B cell (primary cell): ENCODE data around the gene OR10H1. TPM values are rescaled to one million over a fixed set of nuclear protein-coding genes. Genes with fewer than 3 reads are reported as not detected.

ENCODE experiments used
- ATAC-seq: fragments of 200-7000 bp; cut with Tn5 transposase; one replicate; pipeline ENCODE4 v1.10.0; 2021; ENCODE audit warnings: low read depth, mild to moderate bottlenecking, moderate number of reproducible peaks, moderate library complexity
- CTCF ChIA-PET: fragments of 350-600 bp; sonication (Branson Sonifier 250); formaldehyde crosslinking; loops from one replicate; lab custom pipeline; 2021; ENCODE audit warnings: antibody characterized with exemption, inconsistent platforms; lab: Charles Lee
- POLR2A ChIA-PET: fragments of 350-600 bp; sonication (Branson Sonifier 250); formaldehyde crosslinking; loops from one replicate; lab custom pipeline; 2021; ENCODE audit warnings: antibody characterized with exemption; lab: Charles Lee
- DNase-seq: peaks from one replicate; pipeline ENCODE4 v3.0.0; 2013
- H2AFZ ChIP-seq: 2 replicates; pipeline ENCODE4 v1.6.1; 2012; ENCODE audit warnings: mild to moderate bottlenecking, low read depth, low read length; ENCODE audit not compliant: insufficient read depth, poor library complexity, severe bottlenecking
- H3K27ac ChIP-seq, 2 donors: 1 replicate in 1 of 2; 2 replicates in 1 of 2; pipeline ENCODE4 v1.5.1; 2012 to 2013; ENCODE audit warnings: low read length in 2 of 2, mild to moderate bottlenecking in 2 of 2, moderate library complexity in 1 of 2
- H3K27me3 ChIP-seq, 4 experiments: fragments of 200-600 bp in 1 of 4; sonication (generic) in 1 of 4; replicated peaks in 1 of 4; 1 replicate in 2 of 4; 2 replicates in 2 of 4; pipeline versions ENCODE4 v1.6.1 to v1.7.0; 2013 to 2016; ENCODE audit warnings: low read length in 3 of 4, mild to moderate bottlenecking in 2 of 4, mixed read lengths in 1 of 4, moderate library complexity in 1 of 4; ENCODE audit not compliant: insufficient read depth in 4 of 4, control insufficient read depth in 3 of 4; ENCODE audit errors: control extremely low read depth in 1 of 4
- H3K36me3 ChIP-seq, 2 experiments: replicated peaks in 1 of 2; 1 replicate in 1 of 2; 2 replicates in 1 of 2; pipeline versions ENCODE4 v1.6.1 to v1.7.1; 2013; ENCODE audit warnings: low read length in 1 of 2; ENCODE audit not compliant: insufficient read depth in 2 of 2, control insufficient read depth in 1 of 2; ENCODE audit errors: control extremely low read depth in 1 of 2, extremely low read depth in 1 of 2
- H3K4me1 ChIP-seq, 2 donors: fragments of 200-600 bp in 1 of 2; sonication (generic) in 1 of 2; 1 replicate in 1 of 2; 2 replicates in 1 of 2; pipeline versions ENCODE4 v1.5.1 to v1.6.1; 2013 to 2017; ENCODE audit warnings: low read length in 2 of 2; ENCODE audit not compliant: control insufficient read depth in 2 of 2, insufficient read depth in 2 of 2
- H3K4me2 ChIP-seq: replicated peaks from 2 replicates; pipeline ENCODE3; 2012; ENCODE audit warnings: mild to moderate bottlenecking, low read depth, low read length; ENCODE audit not compliant: poor library complexity, severe bottlenecking
- H3K4me3 ChIP-seq, 5 experiments: fragments of 200-600 bp in 1 of 5; sonication (generic) in 1 of 5; 1 replicate in 3 of 5; 2 replicates in 2 of 5; pipeline versions ENCODE4 v1.5.1 to v1.7.0; 2011 to 2016; ENCODE audit warnings: low read length in 4 of 5, mild to moderate bottlenecking in 4 of 5, low read depth in 2 of 5, control low read depth in 1 of 5, moderate library complexity in 1 of 5; ENCODE audit not compliant: insufficient read depth in 1 of 5; ENCODE audit errors: control extremely low read depth in 1 of 5, extremely low read depth in 1 of 5
- H3K79me2 ChIP-seq: fragments of 200-600 bp; sonication (generic); one replicate; pipeline ENCODE4 v1.6.0; 2016; ENCODE audit warnings: low read length; ENCODE audit not compliant: control insufficient read depth, insufficient read depth
- H3K9ac ChIP-seq: fragments of 200-600 bp; sonication (generic); 2 replicates; pipeline ENCODE4 v1.6.1; 2017; ENCODE audit warnings: mild to moderate bottlenecking, low read length, moderate library complexity
- H3K9me3 ChIP-seq, 3 donors: one replicate each; pipeline versions ENCODE4 v1.6.1 to v1.7.1; 2013; ENCODE audit warnings: low read length in 2 of 3; ENCODE audit not compliant: control insufficient read depth in 2 of 3, insufficient read depth in 1 of 3; ENCODE audit errors: control extremely low read depth in 1 of 3
- H4K20me1 ChIP-seq: 2 replicates; pipeline ENCODE4 v1.6.0; 2012; ENCODE audit warnings: mild to moderate bottlenecking, low read length; ENCODE audit not compliant: insufficient read depth, control insufficient read depth, poor library complexity, severe bottlenecking
- H3K27ac Mint-ChIP-seq: one replicate; pipeline ENCODE4 v1.8.0; 2021; ENCODE audit warnings: mixed read lengths
- H3K27me3 Mint-ChIP-seq: one replicate; pipeline ENCODE4 v1.8.0; 2021; ENCODE audit warnings: mixed read lengths
- H3K4me1 Mint-ChIP-seq: one replicate; pipeline ENCODE4 v1.8.0; 2021; ENCODE audit warnings: mixed read lengths
- H3K4me3 Mint-ChIP-seq: one replicate; pipeline ENCODE4 v1.8.0; 2021; ENCODE audit warnings: mixed read lengths
- H3K9me3 Mint-ChIP-seq: one replicate; pipeline ENCODE4 v1.8.0; 2022; ENCODE audit warnings: mixed read lengths; ENCODE audit not compliant: insufficient read depth
- CTCF ChIP-seq: fragments of 200-600 bp; IDR thresholded peaks from one replicate; pipeline ENCODE4 v1.8.0; 2022; ENCODE audit warnings: antibody characterized with exemption, mild to moderate bottlenecking
- EZH2 ChIP-seq: IDR thresholded peaks from 2 replicates; pipeline ENCODE4 v1.6.1; 2012; ENCODE audit warnings: borderline replicate concordance, low read depth, mild to moderate bottlenecking, moderate library complexity, low read length; ENCODE audit not compliant: insufficient read depth, poor library complexity, severe bottlenecking
- WGBS: methylation state at CpG from one replicate; pipeline ENCODE4 v1.1.5; 2013; ENCODE audit warnings: missing lambda C conversion rate; ENCODE audit not compliant: insufficient coverage; 5-methylcytosine and 5-hydroxymethylcytosine counted together
- intact Hi-C: fragments of 100-400 bp; cut with micrococcal nuclease; formaldehyde crosslinking; loops from one replicate; pipeline ENCODE4 v1.10.0; 2022
- polyA plus RNA-seq: library from polyadenylated mRNA; depleted of rRNA; stranded (reverse); fragments of >200 nt; gene quantifications from 2 replicates; pipeline ENCODE4 v1.2.3, GENCODE V29; 2012
- total RNA-seq, 2 donors: library from RNA; stranded (reverse); fragments of 120-200 nt in 1 of 2; gene quantifications; 1 replicate in 1 of 2; 2 replicates in 1 of 2; pipeline versions ENCODE4 v1.2.3 to v1.2.4, GENCODE V29; 2013 to 2022

Gene OR10H1
- total and polyA plus RNA-seq, 2 donors (not counting 1 experiment from before 2014, with no cell fraction given): 0.10 TPM; not detected in 1

GRCh38 chr19:15843203-15843893 is 27.9 kb upstream of the OR10H1 start:
- DNase-seq (no peak), ATAC-seq (no peak)
- no peaks in the 10 kb centered on the region for H3K9me3 Mint-ChIP-seq
- H3K27me3 Mint-ChIP-seq: peaks cover 37% of the 10 kb centered on the region
- Histone ChIP-seq H3K27me3 (peaks cover 0 to 3% (median 0%) of the 10 kb centered on the region in 4 experiments), H3K4me2 (no peak overlapping the region), H3K79me2 (no peaks in the 10 kb centered on the region), H2AFZ (no peak overlapping the region), H4K20me1 (no peaks in the 10 kb centered on the region), H3K9ac (no peak overlapping the region), H3K36me3 (no peaks in the 10 kb centered on the region), H3K4me3 (no peak overlapping the region), H3K9me3 (no peaks in the 10 kb centered on the region), H3K27ac (no peak overlapping the region), H3K4me1 (no peaks in the 10 kb centered on the region)
- no peak overlapping the region for H3K27ac Mint-ChIP-seq
- CTCF ChIA-PET: no interaction called here
- intact Hi-C loops: no loop called here
- POLR2A ChIA-PET: no interaction called here
- 100% methylated on average over 1 of the region's 5 CpGs for WGBS
- H3K4me1 Mint-ChIP-seq: no peaks in the 10 kb centered on the region
- TF ChIP-seq EZH2: no peak
- TF ChIP-seq CTCF: no peak
- H3K4me3 Mint-ChIP-seq: no peak overlapping the region

- no peaks in the 10 kb centered on the region for H3K36me3 ChIP-seq
- H3K79me2 ChIP-seq: no peaks in the 10 kb centered on the region
- no peaks in the 10 kb centered on the region for H3K4me1 ChIP-seq
- no peak for ATAC-seq
- no peak overlapping the region for H3K9ac ChIP-seq
- POLR2A ChIA-PET: no interaction called here
- H3K4me2 ChIP-seq: no peak overlapping the region
- 73% methylated on average over 10 of the region's 11 CpGs for WGBS
- H3K9me3 Mint-ChIP-seq: no peaks in the 10 kb centered on the region
- peaks cover 28% of the 10 kb centered on the region for H3K27me3 Mint-ChIP-seq
- no peak for DNase-seq
- no peak overlapping the region for H3K4me3 ChIP-seq
- no peaks in the 10 kb centered on the region for H3K9me3 ChIP-seq
- no peak overlapping the region for H3K27ac Mint-ChIP-seq
- H4K20me1 ChIP-seq: no peaks in the 10 kb centered on the region
- no peak for TF ChIP-seq EZH2
- no peak overlapping the region for H3K4me3 Mint-ChIP-seq
- CTCF ChIA-PET: no interaction called here
- peaks cover 0 to 3% (median 0%) of the 10 kb centered on the region in 4 experiments for H3K27me3 ChIP-seq
- no peak overlapping the region for H2AFZ ChIP-seq
- no peak overlapping the region for H3K27ac ChIP-seq
- H3K4me1 Mint-ChIP-seq: peaks cover 5% of the 10 kb centered on the region
- intact Hi-C loops: no loop called here
These were observed 26.6 kb upstream of the OR10H1 start for GRCh38 chr19:15841875-15842569.
